K562 (cell line): ENCODE measurements around the gene HADHA. TPM values are rescaled to one million over a fixed set of nuclear protein-coding genes. Genes with fewer than 3 reads are reported as not detected.

Experiments
- ARID2 ChIP-seq: fragments of 450-650 bp; IDR thresholded peaks from 2 replicates; pipeline ENCODE4 v1.6.1; 2017; ENCODE audit warnings: antibody characterized with exemption, mild to moderate bottlenecking
- BRCA1 ChIP-seq, 2 experiments: fragments of 450-650 bp in 1 of 2; sonication (generic) in 1 of 2; formaldehyde crosslinking in 1 of 2; IDR thresholded peaks; 2 replicates each; pipeline versions ENCODE4 v1.5.0 to v1.6.1; 2017 to 2020; ENCODE audit warnings: mild to moderate bottlenecking in 1 of 2, missing genetic modification reagents in 1 of 2
- CBFB ChIP-seq: sonication (generic); formaldehyde crosslinking; IDR thresholded peaks from 2 replicates; pipeline ENCODE4 v1.4.0; 2020; ENCODE audit warnings: mild to moderate bottlenecking, missing genetic modification reagents
- POLR2H ChIP-seq: IDR thresholded peaks from 2 replicates; pipeline ENCODE4 v1.6.1; 2016; ENCODE audit warnings: missing genetic modification characterization, low read depth, mild to moderate bottlenecking, control low read depth, missing compliant biosample characterization, moderate library complexity
- PPARD ChIP-seq: fragments of 250-450 bp; sonication (Bioruptor Pico); IDR thresholded peaks from 2 replicates; pipeline ENCODE4 v1.8.0; 2022; ENCODE audit warnings: inconsistent platforms, mild to moderate bottlenecking, moderate library complexity
- SRF ChIP-seq, 2 experiments: fragments of 250-450, 450-650 bp in 1 of 2; sonication (Bioruptor Pico) in 1 of 2; sonication (generic) in 1 of 2; formaldehyde crosslinking; IDR thresholded peaks; 2 replicates each; pipeline versions ENCODE4 v1.5.0 to v1.5.1; 2020 to 2022; ENCODE audit warnings: mild to moderate bottlenecking in 1 of 2, missing genetic modification reagents in 1 of 2
- polyA plus RNA-seq, 8 experiments: library from polyadenylated mRNA; depleted of rRNA in 4 of 8; stranded (reverse) in 5 of 8; unstranded in 3 of 8; fragments of >200 nt; fragmentation: Nextera tagmentation in 2 of 8; fragmentation: Illumina TruSeq in 1 of 8; extraction: Ambion mirVana in 2 of 8; extraction: Trizol in 1 of 8; gene quantifications; 2 replicates each; pipeline versions ENCODE4 v1.2.1 to v1.2.3, GENCODE V29; 2011 to 2014; ENCODE audit warnings: inconsistent platforms in 1 of 8, missing spikeins in 1 of 8
- total RNA-seq, 7 experiments: library from RNA; depleted of rRNA in 6 of 7; stranded (reverse); fragments of >200 nt in 6 of 7; fragmentation: Illumina TruSeq in 2 of 7; extraction: Trizol in 2 of 7; gene quantifications; 2 replicates each; pipeline versions ENCODE4 v1.2.1 to v1.2.3, GENCODE V29; 2011 to 2021; ENCODE audit warnings: low replicate concordance in 1 of 7
- TF ChIP-seq, protein P1 (sequence below), 2 experiments: fragments of 450-650 bp; IDR thresholded peaks; 2 replicates each; pipeline ENCODE4 v1.6.1; 2016; ENCODE audit warnings: mild to moderate bottlenecking in 2 of 2, borderline replicate concordance in 1 of 2, low read depth in 1 of 2, moderate library complexity in 1 of 2
- TF ChIP-seq, protein P2 (sequence below): sonication (generic); formaldehyde crosslinking; IDR thresholded peaks from 2 replicates; pipeline ENCODE4 v1.8.1; 2022; ENCODE audit warnings: missing genetic modification reagents
- TF ChIP-seq, protein P3 (sequence below): fragments of 450-650 bp; IDR thresholded peaks from 2 replicates; pipeline ENCODE4 v1.6.1; 2017; ENCODE audit warnings: mild to moderate bottlenecking, moderate library complexity
- TF ChIP-seq, protein P4 (sequence below): IDR thresholded peaks from 2 replicates; pipeline ENCODE4 v1.6.1; 2014; ENCODE audit warnings: antibody characterized with exemption

The HADHA gene
- total and polyA plus RNA-seq, 9 of the 15 experiments (the other 6 are each of a cell fraction or from before 2014, with no cell fraction given) = 145 to 326 (median 202) TPM

DNA sequence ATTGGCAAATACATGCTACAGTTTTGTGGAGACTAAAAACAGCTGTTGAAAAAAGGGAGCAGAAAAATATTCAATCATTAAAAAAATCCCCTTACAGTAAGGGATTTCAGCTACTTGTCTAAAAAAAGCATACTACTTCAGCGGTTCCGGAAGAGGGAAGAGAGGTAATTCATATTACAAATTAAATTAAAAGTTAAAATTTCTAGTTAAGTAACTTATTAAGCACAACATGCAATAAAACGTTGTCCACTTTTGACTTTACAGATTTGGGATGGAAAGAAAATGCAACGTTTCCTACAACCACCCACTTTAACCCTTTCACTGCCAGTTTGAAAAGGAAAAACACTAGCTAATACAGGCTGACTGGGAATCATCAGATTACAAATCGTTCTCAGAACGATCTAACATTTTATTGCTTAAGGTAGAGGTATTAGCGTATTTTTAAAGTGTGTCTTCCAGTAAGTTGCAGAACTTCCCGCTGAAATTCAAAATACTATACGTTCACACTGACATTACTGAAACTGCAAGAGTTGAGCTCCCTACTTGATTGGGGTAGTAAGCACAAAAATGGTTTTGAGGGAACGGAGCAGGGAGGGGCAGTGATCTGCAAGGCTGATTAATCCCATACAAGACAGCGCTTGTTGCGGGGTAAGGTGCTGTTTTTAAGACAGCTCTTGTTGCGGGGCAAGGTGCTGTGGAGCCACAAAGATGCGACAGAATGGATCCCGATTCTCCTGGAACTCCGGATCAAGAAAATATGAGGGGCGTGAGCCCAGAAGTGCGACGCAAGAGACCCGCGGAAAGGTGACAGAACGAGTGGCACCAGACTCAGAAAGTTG is 743 bp downstream of the HADHA start (continued):
- TF ChIP-seq, protein P1, sequence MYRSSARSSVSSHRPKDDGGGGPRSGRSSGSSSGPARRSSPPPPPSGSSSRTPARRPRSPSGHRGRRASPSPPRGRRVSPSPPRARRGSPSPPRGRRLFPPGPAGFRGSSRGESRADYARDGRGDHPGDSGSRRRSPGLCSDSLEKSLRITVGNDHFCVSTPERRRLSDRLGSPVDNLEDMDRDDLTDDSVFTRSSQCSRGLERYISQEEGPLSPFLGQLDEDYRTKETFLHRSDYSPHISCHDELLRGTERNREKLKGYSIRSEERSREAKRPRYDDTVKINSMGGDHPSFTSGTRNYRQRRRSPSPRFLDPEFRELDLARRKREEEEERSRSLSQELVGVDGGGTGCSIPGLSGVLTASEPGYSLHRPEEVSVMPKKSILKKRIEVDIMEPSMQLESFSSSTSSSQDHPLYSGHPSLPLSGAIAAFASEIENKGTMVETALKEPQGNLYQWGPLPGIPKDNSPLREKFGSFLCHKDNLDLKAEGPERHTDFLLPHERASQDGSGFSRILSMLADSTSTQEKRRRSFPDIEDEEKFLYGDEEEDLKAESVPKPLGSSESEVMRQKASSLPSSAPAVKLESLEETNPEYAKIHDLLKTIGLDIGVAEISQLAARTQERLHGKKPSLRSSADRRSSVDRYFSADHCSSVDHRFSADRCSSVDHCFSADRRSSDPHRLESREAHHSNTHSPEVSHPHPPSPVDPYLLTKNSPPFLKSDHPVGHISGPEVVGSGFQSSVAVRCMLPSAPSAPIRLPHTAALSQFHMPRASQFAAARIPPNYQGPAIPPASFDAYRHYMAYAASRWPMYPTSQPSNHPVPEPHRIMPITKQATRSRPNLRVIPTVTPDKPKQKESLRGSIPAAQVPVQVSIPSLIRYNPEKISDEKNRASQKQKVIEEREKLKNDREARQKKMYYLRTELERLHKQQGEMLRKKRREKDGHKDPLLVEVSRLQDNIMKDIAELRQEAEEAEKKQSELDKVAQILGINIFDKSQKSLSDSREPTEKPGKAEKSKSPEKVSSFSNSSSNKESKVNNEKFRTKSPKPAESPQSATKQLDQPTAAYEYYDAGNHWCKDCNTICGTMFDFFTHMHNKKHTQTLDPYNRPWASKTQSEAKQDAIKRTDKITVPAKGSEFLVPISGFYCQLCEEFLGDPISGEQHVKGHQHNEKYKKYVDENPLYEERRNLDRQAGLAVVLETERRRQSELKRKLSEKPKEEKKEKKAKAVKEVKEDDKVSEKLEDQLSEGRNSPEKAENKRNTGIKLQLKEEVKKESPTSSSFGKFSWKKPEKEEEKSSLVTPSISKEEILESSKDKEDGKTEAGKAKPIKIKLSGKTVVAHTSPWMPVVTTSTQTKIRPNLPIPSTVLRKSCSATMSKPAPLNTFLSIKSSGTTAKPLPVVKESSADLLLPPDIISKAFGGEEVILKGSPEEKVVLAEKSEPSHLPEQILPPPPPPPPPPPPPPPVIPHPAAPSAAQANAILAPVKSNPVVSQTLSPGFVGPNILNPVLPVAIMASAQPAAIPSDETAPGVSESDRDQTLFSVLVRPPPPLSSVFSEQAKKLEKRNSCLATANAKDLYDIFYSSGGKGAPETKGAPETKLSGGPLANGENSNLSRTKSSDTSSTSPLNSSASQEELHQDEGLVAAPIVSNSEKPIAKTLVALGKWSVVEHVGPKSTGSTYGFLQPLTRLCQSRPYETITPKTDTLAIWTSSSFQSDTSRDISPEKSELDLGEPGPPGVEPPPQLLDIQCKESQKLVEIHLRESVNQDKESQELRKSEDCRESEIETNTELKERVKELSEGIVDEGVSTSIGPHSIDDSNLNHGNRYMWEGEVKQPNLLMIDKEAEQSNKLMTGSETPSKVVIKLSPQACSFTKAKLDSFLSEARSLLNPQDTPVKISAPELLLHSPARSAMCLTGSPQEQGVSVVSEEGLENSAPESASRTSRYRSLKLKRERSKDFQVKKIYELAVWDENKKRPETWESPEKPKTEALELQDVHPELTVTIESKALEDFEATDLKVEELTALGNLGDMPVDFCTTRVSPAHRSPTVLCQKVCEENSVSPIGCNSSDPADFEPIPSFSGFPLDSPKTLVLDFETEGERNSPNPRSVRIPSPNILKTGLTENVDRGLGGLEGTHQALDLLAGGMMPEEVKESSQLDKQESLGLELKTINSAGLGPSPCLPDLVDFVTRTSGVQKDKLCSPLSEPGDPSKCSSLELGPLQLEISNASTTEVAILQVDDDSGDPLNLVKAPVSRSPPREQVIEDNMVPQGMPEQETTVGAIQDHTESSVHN (IDR thresholded peaks at IDR 0.05; ENCODE audit: borderline replicate concordance in 1 of 2, low read depth in 1 of 2) = no peak
- TF ChIP-seq, protein P2, sequence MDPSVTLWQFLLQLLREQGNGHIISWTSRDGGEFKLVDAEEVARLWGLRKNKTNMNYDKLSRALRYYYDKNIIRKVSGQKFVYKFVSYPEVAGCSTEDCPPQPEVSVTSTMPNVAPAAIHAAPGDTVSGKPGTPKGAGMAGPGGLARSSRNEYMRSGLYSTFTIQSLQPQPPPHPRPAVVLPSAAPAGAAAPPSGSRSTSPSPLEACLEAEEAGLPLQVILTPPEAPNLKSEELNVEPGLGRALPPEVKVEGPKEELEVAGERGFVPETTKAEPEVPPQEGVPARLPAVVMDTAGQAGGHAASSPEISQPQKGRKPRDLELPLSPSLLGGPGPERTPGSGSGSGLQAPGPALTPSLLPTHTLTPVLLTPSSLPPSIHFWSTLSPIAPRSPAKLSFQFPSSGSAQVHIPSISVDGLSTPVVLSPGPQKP = no peak
- TF ChIP-seq CBFB (CRISPR knock-in tag) (no peak), SRF (CRISPR knock-in tag; IDR thresholded peaks at IDR 0.05) (no peak), PPARD (CRISPR knock-in tag) (no peak), BRCA1 (IDR thresholded peaks at IDR 0.05) (no peak), BRCA1 (CRISPR knock-in tag; IDR thresholded peaks at IDR 0.05) (no peak), POLR2H (tag) (peak; percentile 25; the same call in 1 of the 2 replicates), ARID2 (no peak)
- TF ChIP-seq, protein P3, sequence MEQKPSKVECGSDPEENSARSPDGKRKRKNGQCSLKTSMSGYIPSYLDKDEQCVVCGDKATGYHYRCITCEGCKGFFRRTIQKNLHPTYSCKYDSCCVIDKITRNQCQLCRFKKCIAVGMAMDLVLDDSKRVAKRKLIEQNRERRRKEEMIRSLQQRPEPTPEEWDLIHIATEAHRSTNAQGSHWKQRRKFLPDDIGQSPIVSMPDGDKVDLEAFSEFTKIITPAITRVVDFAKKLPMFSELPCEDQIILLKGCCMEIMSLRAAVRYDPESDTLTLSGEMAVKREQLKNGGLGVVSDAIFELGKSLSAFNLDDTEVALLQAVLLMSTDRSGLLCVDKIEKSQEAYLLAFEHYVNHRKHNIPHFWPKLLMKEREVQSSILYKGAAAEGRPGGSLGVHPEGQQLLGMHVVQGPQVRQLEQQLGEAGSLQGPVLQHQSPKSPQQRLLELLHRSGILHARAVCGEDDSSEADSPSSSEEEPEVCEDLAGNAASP = no peak
- TF ChIP-seq, protein P4, sequence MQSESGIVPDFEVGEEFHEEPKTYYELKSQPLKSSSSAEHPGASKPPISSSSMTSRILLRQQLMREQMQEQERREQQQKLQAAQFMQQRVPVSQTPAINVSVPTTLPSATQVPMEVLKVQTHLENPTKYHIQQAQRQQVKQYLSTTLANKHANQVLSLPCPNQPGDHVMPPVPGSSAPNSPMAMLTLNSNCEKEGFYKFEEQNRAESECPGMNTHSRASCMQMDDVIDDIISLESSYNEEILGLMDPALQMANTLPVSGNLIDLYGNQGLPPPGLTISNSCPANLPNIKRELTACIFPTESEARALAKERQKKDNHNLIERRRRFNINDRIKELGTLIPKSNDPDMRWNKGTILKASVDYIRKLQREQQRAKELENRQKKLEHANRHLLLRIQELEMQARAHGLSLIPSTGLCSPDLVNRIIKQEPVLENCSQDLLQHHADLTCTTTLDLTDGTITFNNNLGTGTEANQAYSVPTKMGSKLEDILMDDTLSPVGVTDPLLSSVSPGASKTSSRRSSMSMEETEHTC = no peak
